Thoracic aorta (tissue), 2 donors: Measurements from ENCODE around the gene FNDC3B. TPM values are rescaled to one million over a fixed set of nuclear protein-coding genes. Genes with fewer than 3 reads are reported as not detected.
A peak's percentile ranks its signal among the peaks of the same experiment; 100 is the strongest.

Experiments
- ATAC-seq: fragments of 150-250 bp; one replicate; pipeline ENCODE4 v1.8.0; 2017; ENCODE audit warnings: low read depth; ENCODE audit not compliant: insufficient number of reproducible peaks, low FRiP score
- DNase-seq: peaks from one replicate; pipeline ENCODE4 v3.0.0-alpha.2; 2020; ENCODE audit warnings: low spot score
- H3K27ac ChIP-seq, 2 donors: fragments of 200-600 bp; sonication (generic); 1 replicate in 1 of 2; 2 replicates in 1 of 2; pipeline ENCODE4 v1.5.1; 2016; ENCODE audit warnings: mild to moderate bottlenecking in 2 of 2, moderate library complexity in 2 of 2
- H3K27me3 ChIP-seq: fragments of 200-600 bp; sonication (generic); replicated peaks from 2 replicates; pipeline ENCODE4 v1.6.0; 2016; ENCODE audit warnings: mild to moderate bottlenecking; ENCODE audit not compliant: insufficient read depth
- H3K36me3 ChIP-seq: fragments of 200-600 bp; sonication (generic); one replicate; pipeline ENCODE4 v1.5.1; 2016
- H3K4me1 ChIP-seq, 2 donors: fragments of 200-600 bp; sonication (generic); 1 replicate in 1 of 2; 2 replicates in 1 of 2; pipeline versions ENCODE4 v1.5.1 to v1.6.0; 2016; ENCODE audit warnings: low read depth in 2 of 2, mild to moderate bottlenecking in 1 of 2; ENCODE audit not compliant: control insufficient read depth in 1 of 2
- H3K4me3 ChIP-seq: fragments of 200-600 bp; sonication (generic); 2 replicates; pipeline ENCODE4 v1.5.1; 2016; ENCODE audit warnings: mild to moderate bottlenecking
- H3K9me3 ChIP-seq: fragments of 200-600 bp; sonication (generic); 2 replicates; pipeline ENCODE4 v1.5.1; 2016
- CTCF ChIP-seq: fragments of 200-600 bp; sonication (generic); IDR thresholded peaks from one replicate; pipeline ENCODE4 v1.5.1; 2019; ENCODE audit warnings: antibody characterized with exemption
- total RNA-seq, 2 donors: library from RNA; depleted of rRNA; stranded (reverse); fragments of >200 nt; gene quantifications; one replicate each; pipeline versions ENCODE4 v1.1.0 to v1.2.3, GENCODE V29; 2016

FNDC3B gene
- total RNA-seq, 2 donors from 2014 or later: 113 to 163 TPM

GRCh38 chr3:172396400-172396799, 357.0 kb downstream of the FNDC3B start:
- Histone ChIP-seq H3K27ac (no peak overlapping the region), H3K4me1 (peaks cover 7 to 12% of the 10 kb centered on the region in 2 donors), H3K27me3 (no peaks in the 10 kb centered on the region), H3K36me3 (peaks cover 8% of the 10 kb centered on the region), H3K4me3 (no peak overlapping the region), H3K9me3 (no peaks in the 10 kb centered on the region)
- ATAC-seq: no peak
- DNase-seq: no peak
- no peak for TF ChIP-seq CTCF

GRCh38 chr3:172397716-172398405, 358.5 kb downstream of the FNDC3B start:
- Histone ChIP-seq H3K4me3 (no peak overlapping the region), H3K9me3 (no peaks in the 10 kb centered on the region), H3K36me3 (peaks cover 9% of the 10 kb centered on the region), H3K27me3 (no peaks in the 10 kb centered on the region), H3K27ac (no peak overlapping the region), H3K4me1 (no peaks in the 10 kb centered on the region)
- ATAC-seq (no peak), DNase-seq (no peak)
- TF ChIP-seq CTCF: no peak

GRCh38 chr3:172398484-172398883, 359.1 kb downstream of the FNDC3B start:
- peaks cover 9% of the 10 kb centered on the region for H3K36me3 ChIP-seq
- no peak for TF ChIP-seq CTCF
- no peak for DNase-seq

GRCh38 chr3:172402090-172402489, 362.7 kb downstream of the FNDC3B start:
- Histone ChIP-seq H3K9me3 (no peaks in the 10 kb centered on the region), H3K27me3 (no peaks in the 10 kb centered on the region), H3K27ac (no peak overlapping the region), H3K4me1 (no peaks in the 10 kb centered on the region), H3K4me3 (no peak overlapping the region), H3K36me3 (peaks cover 7% of the 10 kb centered on the region)
- no peak for TF ChIP-seq CTCF
- no peak for DNase-seq
- peak; percentile 34 for ATAC-seq

More at GRCh38 chr3:172398484-172398883, 359.1 kb downstream of the FNDC3B start:
- H3K4me3 ChIP-seq: no peak overlapping the region
- H3K4me1 ChIP-seq: no peaks in the 10 kb centered on the region
- H3K27ac ChIP-seq: no peak overlapping the region
- H3K9me3 ChIP-seq: no peaks in the 10 kb centered on the region
- no peak for ATAC-seq
- H3K27me3 ChIP-seq: no peaks in the 10 kb centered on the region

- Histone ChIP-seq H3K36me3 (peaks cover 4% of the 10 kb centered on the region), H3K27ac (no peak overlapping the region), H3K27me3 (no peaks in the 10 kb centered on the region), H3K9me3 (no peaks in the 10 kb centered on the region), H3K4me3 (no peak overlapping the region), H3K4me1 (no peaks in the 10 kb centered on the region)
- DNase-seq: no peak
- TF ChIP-seq CTCF: no peak
- ATAC-seq: no peak
Measured at GRCh38 chr3:172402892-172403643, 363.7 kb downstream of the FNDC3B start.
